ENCODE results near the gene SHISA8. TPM values are rescaled to one million over a fixed set of nuclear protein-coding genes. Genes with fewer than 3 reads are reported as not detected.
A peak's percentile ranks its signal among the peaks of the same experiment; 100 is the strongest.
"Not testable (repeated sequence)": the region's sequence is repeated elsewhere in the genome, so short reads cannot be mapped to it uniquely, and the experiment has no call there.

Gene SHISA8
- total RNA-seq, 1 experiment from 2014 or later = not detected

GRCh38 chr22:41899110-41899509 is 15.8 kb downstream of the SHISA8 start:
- no peak for DNase-seq (ENCODE audit: low read depth)

GRCh38 chr22:41898645-41899044 is 16.2 kb downstream of the SHISA8 start:
- DNase-seq (ENCODE audit: low read depth) = no peak

- no peak for DNase-seq (ENCODE audit: low read depth)
Observed at GRCh38 chr22:41893591-41894375, 21.1 kb downstream of the SHISA8 start.

- DNase-seq (ENCODE audit: low read depth) = no peak
Observed at GRCh38 chr22:41892721-41893120, 22.2 kb downstream of the SHISA8 start.

GRCh38 chr22:41891407-41891806 is 23.5 kb downstream of the SHISA8 start:
- DNase-seq (ENCODE audit: low read depth) = no peak

GRCh38 chr22:41888627-41889200 is 26.2 kb downstream of the SHISA8 start:
- DNase-seq (ENCODE audit: low read depth) = no peak

GRCh38 chr22:41885516-41885915 is 29.4 kb downstream of the SHISA8 start:
- DNase-seq (ENCODE audit: low read depth) = no peak

GRCh38 chr22:41885116-41885515 is 29.8 kb downstream of the SHISA8 start:
- DNase-seq (ENCODE audit: low read depth) = no peak

- DNase-seq (ENCODE audit: low read depth) = no peak
Observed at GRCh38 chr22:41883400-41883799, 31.5 kb downstream of the SHISA8 start.

- no peak for DNase-seq (ENCODE audit: low read depth)
Observed at GRCh38 chr22:41880653-41881052, 34.2 kb downstream of the SHISA8 start.

- no peak for DNase-seq (ENCODE audit: low read depth)
Observed at GRCh38 chr22:41876675-41877074, 38.2 kb downstream of the SHISA8 start.

- no peak for DNase-seq (ENCODE audit: low read depth)
Observed at GRCh38 chr22:41876275-41876674, 38.6 kb downstream of the SHISA8 start.

GRCh38 chr22:41875531-41876270 is 39.2 kb downstream of the SHISA8 start:
- DNase-seq (ENCODE audit: low read depth) = no peak

- no peak for DNase-seq (ENCODE audit: low read depth)
Observed at GRCh38 chr22:41874090-41874489, 40.8 kb downstream of the SHISA8 start.

- no peak for DNase-seq (ENCODE audit: low read depth)
Observed at GRCh38 chr22:41873391-41873790, 41.5 kb downstream of the SHISA8 start.

- DNase-seq (ENCODE audit: low read depth) = no peak
Observed at GRCh38 chr22:41870786-41871185, 44.1 kb downstream of the SHISA8 start.

GRCh38 chr22:41870081-41870480 is 44.8 kb downstream of the SHISA8 start:
- DNase-seq (ENCODE audit: low read depth) = not testable (repeated sequence)

GRCh38 chr22:41868556-41868955 is 46.3 kb downstream of the SHISA8 start:
- DNase-seq (ENCODE audit: low read depth) = no peak

GRCh38 chr22:41863472-41863871 is 51.4 kb downstream of the SHISA8 start:
- no peak for DNase-seq (ENCODE audit: low read depth)

- DNase-seq (ENCODE audit: low read depth) = no peak
Observed at GRCh38 chr22:41862530-41863266, 52.2 kb downstream of the SHISA8 start.

- DNase-seq (ENCODE audit: low read depth) = peak; percentile 40
Observed at GRCh38 chr22:41862160-41862529, 52.7 kb downstream of the SHISA8 start.

All from Daoy (cell line).